Urothelium cell line (cell line): ENCODE results near the gene ARL14.

Source experiments
- DNase-seq: peaks from one replicate; pipeline ENCODE4 v3.0.0; 2011; ENCODE audit warnings: low spot score, mixed read lengths
- FAIRE-seq: peaks from 2 replicates; lab custom pipeline; 2011; peaks lifted over from hg19 to GRCh38; lab: Jason Lieb, UNC

The ARL14 gene

GRCh38 chr3:160719710-160720109 lies 42.8 kb downstream of the ARL14 start:
- no peak for FAIRE-seq
- no peak for DNase-seq

GRCh38 chr3:160720123-160720746 lies 43.3 kb downstream of the ARL14 start:
- DNase-seq = no peak
- FAIRE-seq = no peak

- FAIRE-seq = no peak
Measured at GRCh38 chr3:160722331-160722730, 45.4 kb downstream of the ARL14 start.

GRCh38 chr3:160725338-160725737 lies 48.4 kb downstream of the ARL14 start:
- no peak for FAIRE-seq
- DNase-seq = no peak

More at GRCh38 chr3:160722331-160722730, 45.4 kb downstream of the ARL14 start:
- no peak for DNase-seq
